Measurements from ENCODE around the gene ATG2A. TPM values are rescaled to one million over a fixed set of nuclear protein-coding genes. Genes with fewer than 3 reads are reported as not detected.

ATG2A gene
- total and polyA plus RNA-seq, 2 donors (not counting 3 experiments of a cell fraction or from before 2014, with no cell fraction given), result 13.4 to 24.3 TPM

DNA sequence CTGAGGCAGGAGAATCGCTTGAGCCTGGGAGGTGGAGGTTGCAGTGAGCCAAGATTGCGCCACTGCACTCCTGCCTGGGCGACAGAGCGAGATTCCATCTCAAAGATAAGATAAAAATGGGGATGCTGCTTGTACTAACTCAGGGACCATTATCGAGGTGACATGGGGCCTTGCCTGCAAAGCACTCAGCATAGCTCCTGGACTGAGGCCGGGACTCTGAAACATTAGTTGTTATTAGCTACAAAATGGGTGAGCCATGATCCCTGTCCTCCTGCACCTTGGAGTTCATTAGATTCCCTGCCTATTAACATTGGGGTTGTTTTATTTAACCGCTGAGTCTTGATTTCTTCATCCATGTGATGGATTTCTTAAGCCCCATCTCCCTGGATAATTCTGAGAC, 12.6 kb upstream of the ATG2A start:
- Histone ChIP-seq H3K27me3 (ENCODE audit: control insufficient read depth in 2 of 2, insufficient read depth in 2 of 2, low read length in 2 of 2) (no peaks in the 10 kb centered on the region), H3K4me3 (replicated peaks in 1 of 3; ENCODE audit: insufficient read depth in 1 of 3, low read depth in 1 of 3, low read length in 3 of 3) (no peak overlapping the region), H3K9ac (replicated peaks; ENCODE audit: extremely low read depth, insufficient read depth, low read length) (no peak overlapping the region), H3K4me1 (ENCODE audit: control insufficient read depth, extremely low read depth, insufficient read depth, low read length) (peaks cover 4% of the 10 kb centered on the region), H2AFZ (ENCODE audit: low read depth, low read length) (no peak overlapping the region), H3K79me2 (ENCODE audit: control insufficient read depth, insufficient read depth, low read length) (no peaks in the 10 kb centered on the region), H3K27ac (ENCODE audit: insufficient read depth, low read depth, low read length) (no peak overlapping the region), H3K9me1 (replicated peaks; ENCODE audit: control insufficient read depth, extremely low read depth, insufficient read depth, low read length) (no peaks in the 10 kb centered on the region), H3K4me2 (ENCODE audit: insufficient read depth, low read length) (no peak overlapping the region), H4K20me1 (replicated peaks; ENCODE audit: control insufficient read depth, extremely low read depth, insufficient read depth, low read length) (no peaks in the 10 kb centered on the region), H3K36me3 (ENCODE audit: control insufficient read depth in 2 of 2, extremely low read depth in 1 of 2, insufficient read depth in 2 of 2, low read length in 2 of 2) (peaks cover 3 to 38% of the 10 kb centered on the region in 2 experiments), H3K9me3 (replicated peaks; ENCODE audit: control insufficient read depth, insufficient read depth, low read length) (no peaks in the 10 kb centered on the region)
- intact Hi-C loops (cut with micrococcal nuclease), result no loop called here
- DNase-seq (ENCODE audit: low read depth, low spot score) (no peak), FAIRE-seq (no peak)
- dilution Hi-C loops (cut with MboI; ENCODE audit: extremely low pct_ligation_motif_present, low sequenced_read_pairs), result no loop called here
- CTCF ChIA-PET, result interaction anchor here (0.6 to 2.0 kb wide), 3 partner anchors 10 to 67 kb away, joined by 3 to 7 read pairs (median 4); partner anchors contain the start of genes BATF2 and MAJIN
- POLR2A ChIA-PET, result no interaction called here
- TF ChIP-seq JUN (IDR thresholded peaks at IDR 0.05; ENCODE audit: borderline replicate concordance, insufficient read depth, insufficient read length, low read depth) (no peak), EZH2 (IDR thresholded peaks at IDR 0.05; ENCODE audit: borderline replicate concordance, low read depth, low read length, severe bottlenecking) (no peak), FOS (IDR thresholded peaks at IDR 0.05; ENCODE audit: borderline replicate concordance, insufficient read depth, low read length) (no peak), MYC (IDR thresholded peaks at IDR 0.05; ENCODE audit: low read depth, low read length) (no peak), GATA2 (IDR thresholded peaks at IDR 0.05; ENCODE audit: insufficient read depth, insufficient read length, low read depth, low read length) (no peak), POLR2A (IDR thresholded peaks at IDR 0.05; ENCODE audit: low read depth, low read length) (no peak), POLR2AphosphoS5 (IDR thresholded peaks at IDR 0.05; ENCODE audit: insufficient read depth, low read depth, low read length) (no peak)
- TF ChIP-seq, protein P1, sequence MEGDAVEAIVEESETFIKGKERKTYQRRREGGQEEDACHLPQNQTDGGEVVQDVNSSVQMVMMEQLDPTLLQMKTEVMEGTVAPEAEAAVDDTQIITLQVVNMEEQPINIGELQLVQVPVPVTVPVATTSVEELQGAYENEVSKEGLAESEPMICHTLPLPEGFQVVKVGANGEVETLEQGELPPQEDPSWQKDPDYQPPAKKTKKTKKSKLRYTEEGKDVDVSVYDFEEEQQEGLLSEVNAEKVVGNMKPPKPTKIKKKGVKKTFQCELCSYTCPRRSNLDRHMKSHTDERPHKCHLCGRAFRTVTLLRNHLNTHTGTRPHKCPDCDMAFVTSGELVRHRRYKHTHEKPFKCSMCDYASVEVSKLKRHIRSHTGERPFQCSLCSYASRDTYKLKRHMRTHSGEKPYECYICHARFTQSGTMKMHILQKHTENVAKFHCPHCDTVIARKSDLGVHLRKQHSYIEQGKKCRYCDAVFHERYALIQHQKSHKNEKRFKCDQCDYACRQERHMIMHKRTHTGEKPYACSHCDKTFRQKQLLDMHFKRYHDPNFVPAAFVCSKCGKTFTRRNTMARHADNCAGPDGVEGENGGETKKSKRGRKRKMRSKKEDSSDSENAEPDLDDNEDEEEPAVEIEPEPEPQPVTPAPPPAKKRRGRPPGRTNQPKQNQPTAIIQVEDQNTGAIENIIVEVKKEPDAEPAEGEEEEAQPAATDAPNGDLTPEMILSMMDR (IDR thresholded peaks at IDR 0.05; ENCODE audit: extremely low read depth in 1 of 2, insufficient read depth in 1 of 2, low read depth in 1 of 2, low read length in 2 of 2), result no peak
- TF ChIP-seq, protein P2, sequence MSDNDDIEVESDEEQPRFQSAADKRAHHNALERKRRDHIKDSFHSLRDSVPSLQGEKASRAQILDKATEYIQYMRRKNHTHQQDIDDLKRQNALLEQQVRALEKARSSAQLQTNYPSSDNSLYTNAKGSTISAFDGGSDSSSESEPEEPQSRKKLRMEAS (IDR thresholded peaks at IDR 0.05; ENCODE audit: insufficient read depth, insufficient read length), result no peak
- BruUV-seq (replicated peaks), result no TSS peak
